ENCODE measurements around the gene AGO1. TPM values are rescaled to one million over a fixed set of nuclear protein-coding genes. Genes with fewer than 3 reads are reported as not detected.
"Not testable (repeated sequence)": the region's sequence is repeated elsewhere in the genome, so short reads cannot be mapped to it uniquely, and the experiment has no call there.

AGO1 gene
- total and polyA plus RNA-seq, 2 donors: 3.7 to 6.1 TPM

DNA sequence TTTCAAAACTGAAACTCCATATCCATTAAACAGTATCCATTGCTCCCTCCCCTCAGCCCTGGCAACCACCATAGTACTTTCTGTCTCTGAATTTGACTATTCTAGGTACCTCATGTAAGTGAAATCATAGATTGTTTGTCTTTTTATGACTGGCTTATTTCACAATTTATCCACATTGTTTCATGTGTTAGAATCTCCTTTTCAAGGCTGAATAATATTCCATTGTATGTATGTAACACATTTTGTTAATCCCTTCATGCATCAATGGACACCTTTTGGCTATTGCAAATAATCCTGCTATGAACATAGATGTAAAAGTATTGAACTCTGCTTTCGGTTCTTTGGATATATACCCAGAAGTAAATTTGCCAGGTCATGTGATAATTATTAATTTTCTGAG is 85.4 kb downstream of the AGO1 start:
- DNase-seq (ENCODE audit: low read depth in 6 of 9, low spot score in 9 of 9): no peak
- no peaks in the 10 kb centered on the region for H3K27me3 ChIP-seq (ENCODE audit: control insufficient read depth in 2 of 2, insufficient read depth in 1 of 2, low read length in 1 of 2)
- no peak overlapping the region for H3K27ac ChIP-seq (ENCODE audit: low read depth in 1 of 2, low read length in 1 of 2)
- peaks cover 7% of the 10 kb centered on the region in 2 donors for H3K36me3 ChIP-seq (ENCODE audit: control insufficient read depth in 2 of 2, insufficient read depth in 2 of 2, low read length in 1 of 2)
- H3K4me3 ChIP-seq (ENCODE audit: low read length in 2 of 2): no peak overlapping the region
- no peaks in the 10 kb centered on the region for H3K9me3 ChIP-seq (ENCODE audit: control insufficient read depth in 2 of 2, insufficient read depth in 1 of 2, low read length in 1 of 2)
- H3K4me1 ChIP-seq (ENCODE audit: control insufficient read depth in 2 of 2, insufficient read depth in 2 of 2, low read length in 2 of 2): no peaks in the 10 kb centered on the region
- WGBS: 99% methylated on average over 1 of the region's 1 CpG

DNA sequence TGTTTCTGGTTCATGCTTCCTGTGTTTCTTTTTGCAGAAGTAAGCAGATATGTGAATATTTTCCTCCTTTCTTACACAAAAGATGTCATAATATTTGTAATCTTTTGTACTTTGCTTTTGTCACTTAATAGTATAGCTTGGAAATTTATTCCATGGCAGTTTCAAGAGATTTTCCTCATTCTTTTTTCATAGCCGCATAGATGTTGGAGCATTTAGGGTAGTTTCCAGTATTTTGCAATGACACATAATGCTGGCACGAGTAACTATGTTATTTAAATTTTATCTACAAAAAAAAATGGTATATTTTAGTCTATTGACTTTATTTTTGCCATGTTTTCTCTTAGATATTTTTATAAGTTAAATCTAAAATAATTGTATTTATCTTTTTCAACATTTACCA is 88.6 kb downstream of the AGO1 start:
- WGBS: 99% methylated on average over 2 of the region's 2 CpGs
- no peak overlapping the region for H3K27ac ChIP-seq (ENCODE audit: low read depth in 1 of 2, low read length in 1 of 2)
- H3K27me3 ChIP-seq (ENCODE audit: control insufficient read depth in 2 of 2, insufficient read depth in 1 of 2, low read length in 1 of 2): no peaks in the 10 kb centered on the region
- H3K4me1 ChIP-seq (ENCODE audit: control insufficient read depth in 2 of 2, insufficient read depth in 2 of 2, low read length in 2 of 2): no peaks in the 10 kb centered on the region
- H3K4me3 ChIP-seq (ENCODE audit: low read length in 2 of 2): no peak overlapping the region
- no peaks in the 10 kb centered on the region for H3K9me3 ChIP-seq (ENCODE audit: control insufficient read depth in 2 of 2, insufficient read depth in 1 of 2, low read length in 1 of 2)
- H3K36me3 ChIP-seq (ENCODE audit: control insufficient read depth in 2 of 2, insufficient read depth in 2 of 2, low read length in 1 of 2): peaks cover 7 to 10% of the 10 kb centered on the region in 2 donors
- no peak for DNase-seq (ENCODE audit: low read depth in 6 of 9, low spot score in 9 of 9)

DNA sequence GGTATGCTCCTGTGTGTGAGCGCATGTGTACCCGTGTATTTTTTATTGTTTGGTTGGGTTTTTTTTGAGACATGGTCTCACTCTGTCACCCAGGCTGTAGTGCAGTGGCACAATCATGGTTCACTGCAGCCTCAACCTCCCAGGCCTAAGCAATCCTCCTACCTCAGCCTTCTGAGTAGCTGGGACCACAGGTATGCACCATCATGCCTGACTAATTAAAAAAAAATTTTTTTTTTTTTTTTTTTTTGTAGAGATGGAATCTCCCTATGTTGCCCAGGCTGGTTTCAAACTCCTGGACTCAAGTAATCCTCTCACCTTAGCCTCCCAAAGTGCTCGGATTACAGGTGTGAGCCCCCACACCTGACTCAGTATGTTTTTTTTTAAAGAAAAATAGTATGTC is 89.6 kb downstream of the AGO1 start:
- DNase-seq (ENCODE audit: low read depth in 6 of 9, low spot score in 9 of 9); H3K9me3 ChIP-seq (ENCODE audit: control insufficient read depth in 2 of 2, insufficient read depth in 1 of 2, low read length in 1 of 2); H3K4me1 ChIP-seq (ENCODE audit: control insufficient read depth in 2 of 2, insufficient read depth in 2 of 2, low read length in 2 of 2); H3K4me3 ChIP-seq (ENCODE audit: low read length in 2 of 2); H3K27ac ChIP-seq (ENCODE audit: low read depth in 1 of 2, low read length in 1 of 2); H3K27me3 ChIP-seq (ENCODE audit: control insufficient read depth in 2 of 2, insufficient read depth in 1 of 2, low read length in 1 of 2); H3K36me3 ChIP-seq (ENCODE audit: control insufficient read depth in 2 of 2, insufficient read depth in 2 of 2, low read length in 1 of 2): not testable (repeated sequence)
- WGBS: 98% methylated on average over 3 of the region's 3 CpGs

DNA sequence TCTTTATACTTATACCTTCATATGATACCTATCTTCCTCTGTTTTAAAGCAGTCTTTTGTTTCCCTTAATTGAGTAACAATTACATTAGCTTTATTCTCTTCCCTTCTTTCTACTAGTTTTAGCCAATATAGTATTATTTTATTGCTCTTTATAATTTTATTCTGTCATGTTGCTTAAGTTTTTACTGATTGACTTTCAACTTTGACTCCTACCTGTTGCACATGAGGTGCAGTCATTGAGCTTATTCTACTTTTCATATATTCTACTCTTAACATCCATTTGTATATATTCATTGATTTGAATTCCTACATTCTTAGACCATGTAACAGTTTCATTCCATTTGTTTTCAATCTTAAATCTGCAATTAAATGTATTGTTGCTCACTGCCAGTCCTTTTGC is 97.1 kb downstream of the AGO1 start:
- H3K27ac ChIP-seq (ENCODE audit: low read depth in 1 of 2, low read length in 1 of 2): no peak overlapping the region
- H3K36me3 ChIP-seq (ENCODE audit: control insufficient read depth in 2 of 2, insufficient read depth in 2 of 2, low read length in 1 of 2): peaks cover 5 to 21% of the 10 kb centered on the region in 2 donors

More for the DNA sequence above, 97.1 kb downstream of the AGO1 start:
- H3K9me3 ChIP-seq (ENCODE audit: control insufficient read depth in 2 of 2, insufficient read depth in 1 of 2, low read length in 1 of 2): no peaks in the 10 kb centered on the region
- no peaks in the 10 kb centered on the region for H3K27me3 ChIP-seq (ENCODE audit: control insufficient read depth in 2 of 2, insufficient read depth in 1 of 2, low read length in 1 of 2)
- H3K4me1 ChIP-seq (ENCODE audit: control insufficient read depth in 2 of 2, insufficient read depth in 2 of 2, low read length in 2 of 2): no peaks in the 10 kb centered on the region
- no peak overlapping the region for H3K4me3 ChIP-seq (ENCODE audit: low read length in 2 of 2)
- DNase-seq (ENCODE audit: low read depth in 6 of 9, low spot score in 9 of 9): no peak

Other genes with a start within 250 kb of the AGO1 start
- 32.8 TPM for gene PSMB2, start 241.7 kb upstream of the AGO1 start, total RNA-seq
- 62.0 TPM for gene PSMB2, start 241.7 kb upstream of the AGO1 start, polyA plus RNA-seq
- 2.8 TPM for gene C1orf216, start 164.3 kb upstream of the AGO1 start, total RNA-seq
- gene C1orf216, start 164.3 kb upstream of the AGO1 start, polyA plus RNA-seq: 4.7 TPM
- gene CLSPN, start 113.2 kb upstream of the AGO1 start, total RNA-seq: 13.7 TPM
- gene CLSPN, start 113.2 kb upstream of the AGO1 start, polyA plus RNA-seq: 0.23 TPM
- 6.8 TPM for gene AGO4, start 75.2 kb upstream of the AGO1 start, total RNA-seq
- gene AGO4, start 75.2 kb upstream of the AGO1 start, polyA plus RNA-seq: 10.2 TPM
- 16.5 TPM for gene AGO3, start 47.9 kb downstream of the AGO1 start, total RNA-seq
- 4.1 TPM for gene AGO3, start 47.9 kb downstream of the AGO1 start, polyA plus RNA-seq
- 1.8 TPM for gene TEKT2, start 200.9 kb downstream of the AGO1 start, total RNA-seq
- gene TEKT2, start 200.9 kb downstream of the AGO1 start, polyA plus RNA-seq: 1.5 TPM
- gene ADPRS, start 205.7 kb downstream of the AGO1 start, total RNA-seq: 32.2 TPM
- gene ADPRS, start 205.7 kb downstream of the AGO1 start, polyA plus RNA-seq: 30.4 TPM
- 11.5 TPM for gene COL8A2, start 242.0 kb downstream of the AGO1 start, total RNA-seq
- 6.7 TPM for gene COL8A2, start 242.0 kb downstream of the AGO1 start, polyA plus RNA-seq

All from thymus (tissue), 11 donors.